Thoracic aorta (tissue), 2 donors: ENCODE measurements around the gene KIRREL3. TPM values are rescaled to one million over a fixed set of nuclear protein-coding genes. Genes with fewer than 3 reads are reported as not detected.

Experiments
- ATAC-seq: fragments of 150-250 bp; one replicate; pipeline ENCODE4 v1.8.0; 2017; ENCODE audit warnings: low read depth; ENCODE audit not compliant: insufficient number of reproducible peaks, low FRiP score
- DNase-seq: peaks from one replicate; pipeline ENCODE4 v3.0.0-alpha.2; 2020; ENCODE audit warnings: low spot score
- H3K27ac ChIP-seq, 2 donors: fragments of 200-600 bp; sonication (generic); 1 replicate in 1 of 2; 2 replicates in 1 of 2; pipeline ENCODE4 v1.5.1; 2016; ENCODE audit warnings: mild to moderate bottlenecking in 2 of 2, moderate library complexity in 2 of 2
- H3K27me3 ChIP-seq: fragments of 200-600 bp; sonication (generic); replicated peaks from 2 replicates; pipeline ENCODE4 v1.6.0; 2016; ENCODE audit warnings: mild to moderate bottlenecking; ENCODE audit not compliant: insufficient read depth
- H3K36me3 ChIP-seq: fragments of 200-600 bp; sonication (generic); one replicate; pipeline ENCODE4 v1.5.1; 2016
- H3K4me1 ChIP-seq, 2 donors: fragments of 200-600 bp; sonication (generic); 1 replicate in 1 of 2; 2 replicates in 1 of 2; pipeline versions ENCODE4 v1.5.1 to v1.6.0; 2016; ENCODE audit warnings: low read depth in 2 of 2, mild to moderate bottlenecking in 1 of 2; ENCODE audit not compliant: control insufficient read depth in 1 of 2
- H3K4me3 ChIP-seq: fragments of 200-600 bp; sonication (generic); 2 replicates; pipeline ENCODE4 v1.5.1; 2016; ENCODE audit warnings: mild to moderate bottlenecking
- H3K9me3 ChIP-seq: fragments of 200-600 bp; sonication (generic); 2 replicates; pipeline ENCODE4 v1.5.1; 2016
- CTCF ChIP-seq: fragments of 200-600 bp; sonication (generic); IDR thresholded peaks from one replicate; pipeline ENCODE4 v1.5.1; 2019; ENCODE audit warnings: antibody characterized with exemption
- total RNA-seq, 2 donors: library from RNA; depleted of rRNA; stranded (reverse); fragments of >200 nt; gene quantifications; one replicate each; pipeline versions ENCODE4 v1.1.0 to v1.2.3, GENCODE V29; 2016

The KIRREL3 gene
- total RNA-seq, 2 donors from 2014 or later = not detected

GRCh38 chr11:126637795-126638175, 362.8 kb downstream of the KIRREL3 start:
- Histone ChIP-seq H3K4me1 (no peaks in the 10 kb centered on the region), H3K9me3 (no peaks in the 10 kb centered on the region), H3K36me3 (no peaks in the 10 kb centered on the region), H3K27me3 (no peaks in the 10 kb centered on the region), H3K4me3 (no peak overlapping the region), H3K27ac (no peak overlapping the region)
- DNase-seq = no peak
- no peak for TF ChIP-seq CTCF
- ATAC-seq = no peak

DNA sequence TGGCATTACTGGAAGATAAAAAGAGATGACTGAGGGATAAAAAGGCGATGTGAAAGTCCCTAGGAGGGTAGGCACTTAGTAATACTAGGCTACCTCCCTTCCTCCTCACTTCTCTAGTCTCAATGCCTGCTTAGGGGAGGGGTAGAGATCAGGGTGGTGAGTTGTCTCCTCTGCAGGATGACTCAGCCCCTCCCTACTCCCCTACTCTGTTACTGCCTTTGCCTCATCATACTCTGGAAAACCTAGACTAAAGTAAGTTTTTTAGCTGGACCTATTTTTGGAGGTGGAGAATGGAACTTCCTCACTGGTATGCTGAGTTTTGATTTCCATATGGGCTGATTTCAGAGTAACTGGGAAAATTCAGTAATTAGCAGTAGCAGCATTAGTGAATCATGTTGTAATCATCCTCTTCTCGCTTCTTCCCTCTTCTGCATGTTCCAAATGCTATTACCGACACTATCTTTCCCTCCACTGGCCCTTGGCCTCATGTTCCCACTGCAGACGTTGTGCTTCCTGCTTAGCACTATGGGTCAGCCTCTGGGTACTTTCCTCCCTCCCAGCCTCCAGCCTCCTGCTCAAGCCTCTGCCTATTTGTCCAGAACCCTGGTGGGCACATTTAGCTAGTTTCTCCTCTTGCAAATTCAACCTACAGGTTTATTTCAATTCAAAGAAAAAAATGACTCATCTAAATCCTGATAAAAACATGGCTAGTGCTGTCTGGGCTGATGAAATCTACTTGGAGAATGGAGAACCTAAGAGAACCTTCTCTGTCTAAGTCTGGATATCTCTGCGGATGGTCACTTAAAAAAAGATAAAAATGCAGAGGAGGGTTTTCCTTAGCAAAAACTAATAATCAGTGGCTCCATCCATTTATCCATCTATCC, 363.4 kb downstream of the KIRREL3 start:
- no peaks in the 10 kb centered on the region for H3K36me3 ChIP-seq
- DNase-seq (no peak), ATAC-seq (no peak)
- H3K9me3 ChIP-seq = no peaks in the 10 kb centered on the region
- no peak overlapping the region for H3K27ac ChIP-seq
- no peaks in the 10 kb centered on the region for H3K4me1 ChIP-seq
- H3K27me3 ChIP-seq = no peaks in the 10 kb centered on the region
- no peak for TF ChIP-seq CTCF
- no peak overlapping the region for H3K4me3 ChIP-seq

GRCh38 chr11:126635511-126635910, 365.1 kb downstream of the KIRREL3 start:
- no peaks in the 10 kb centered on the region for H3K27me3 ChIP-seq
- no peak for TF ChIP-seq CTCF
- H3K4me3 ChIP-seq = no peak overlapping the region
- H3K27ac ChIP-seq = no peak overlapping the region
- no peak for ATAC-seq
- H3K9me3 ChIP-seq = no peaks in the 10 kb centered on the region
- no peak for DNase-seq
- no peaks in the 10 kb centered on the region for H3K4me1 ChIP-seq
- no peaks in the 10 kb centered on the region for H3K36me3 ChIP-seq

GRCh38 chr11:126634963-126635362, 365.6 kb downstream of the KIRREL3 start:
- Histone ChIP-seq H3K4me3 (no peak overlapping the region), H3K4me1 (no peaks in the 10 kb centered on the region), H3K9me3 (no peaks in the 10 kb centered on the region), H3K27ac (no peak overlapping the region), H3K27me3 (no peaks in the 10 kb centered on the region), H3K36me3 (no peaks in the 10 kb centered on the region)
- DNase-seq (no peak), ATAC-seq (no peak)
- no peak for TF ChIP-seq CTCF

GRCh38 chr11:126633330-126633729, 367.2 kb downstream of the KIRREL3 start:
- no peaks in the 10 kb centered on the region for H3K36me3 ChIP-seq
- ATAC-seq = no peak
- no peaks in the 10 kb centered on the region for H3K4me1 ChIP-seq
- no peaks in the 10 kb centered on the region for H3K27me3 ChIP-seq
- no peak for DNase-seq
- H3K9me3 ChIP-seq = no peaks in the 10 kb centered on the region
- H3K27ac ChIP-seq = no peak overlapping the region
- TF ChIP-seq CTCF = no peak
- H3K4me3 ChIP-seq = no peak overlapping the region
